HG02885 (cell line): ENCODE results near the gene TATDN3.
"Not testable (repeated sequence)": the region's sequence is repeated elsewhere in the genome, so short reads cannot be mapped to it uniquely, and the experiment has no call there.

Source experiments
- ATAC-seq: cut with Tn5 transposase; IDR thresholded peaks from one replicate; pipeline ENCODE4 v1.9.1; 2021; ENCODE audit warnings: mild to moderate bottlenecking; ENCODE audit not compliant: unreplicated experiment, poor library complexity

TATDN3 gene

GRCh38 chr1:212774584-212774983 is 17.1 kb upstream of the TATDN3 start:
- no peak for ATAC-seq

GRCh38 chr1:212775241-212775640 is 16.5 kb upstream of the TATDN3 start:
- ATAC-seq: no peak

- no peak for ATAC-seq
These were observed 14.5 kb upstream of the TATDN3 start for GRCh38 chr1:212777151-212777550.

- ATAC-seq: not testable (repeated sequence)
These were observed 12.6 kb upstream of the TATDN3 start for GRCh38 chr1:212779086-212779485.

- no peak for ATAC-seq
These were observed 10.9 kb upstream of the TATDN3 start for GRCh38 chr1:212780759-212781158.

- no peak for ATAC-seq
These were observed 10.5 kb upstream of the TATDN3 start for GRCh38 chr1:212781225-212781624.

GRCh38 chr1:212782422-212783154 is 9.1 kb upstream of the TATDN3 start:
- ATAC-seq: no peak

- ATAC-seq: no peak
These were observed 7.7 kb upstream of the TATDN3 start for GRCh38 chr1:212783976-212784375.

GRCh38 chr1:212785871-212786270 is 5.8 kb upstream of the TATDN3 start:
- ATAC-seq: no peak

GRCh38 chr1:212791261-212791675 is 426 bp upstream of the TATDN3 start:
- peak; percentile 37 for ATAC-seq

- no peak for ATAC-seq
These were observed 758 bp downstream of the TATDN3 start for GRCh38 chr1:212792396-212792908.

GRCh38 chr1:212794561-212795014 is 2.9 kb downstream of the TATDN3 start:
- peak; percentile 82 for ATAC-seq

- ATAC-seq: no peak
These were observed 6.0 kb downstream of the TATDN3 start for GRCh38 chr1:212797681-212798080.

GRCh38 chr1:212805767-212806166 is 14.1 kb downstream of the TATDN3 start:
- ATAC-seq: no peak

GRCh38 chr1:212814537-212815334 is 23.0 kb downstream of the TATDN3 start:
- no peak for ATAC-seq

- no peak for ATAC-seq
These were observed 25.0 kb downstream of the TATDN3 start for GRCh38 chr1:212816567-212817278.

- peak; percentile 75 for ATAC-seq
These were observed 28.0 kb downstream of the TATDN3 start for GRCh38 chr1:212819726-212820125.

GRCh38 chr1:212820969-212821368 is 29.3 kb downstream of the TATDN3 start:
- no peak for ATAC-seq

- ATAC-seq: no peak
These were observed 31.3 kb downstream of the TATDN3 start for GRCh38 chr1:212822956-212823355.

GRCh38 chr1:212824201-212824600 is 32.5 kb downstream of the TATDN3 start:
- no peak for ATAC-seq
